Psoas muscle (tissue), 8 donors: ENCODE measurements around the gene TMEM121B. TPM values are rescaled to one million over a fixed set of nuclear protein-coding genes. Genes with fewer than 3 reads are reported as not detected.

Source experiments
- ATAC-seq, 4 donors: fragments of 200-7000 bp; cut with Tn5 transposase; one replicate each; pipeline ENCODE4 v1.9.1; 2020; ENCODE audit warnings: moderate library complexity in 3 of 4, mild to moderate bottlenecking in 2 of 4
- DNase-seq, 2 donors: peaks; one replicate each; pipeline ENCODE4 v3.0.0-alpha.2; 2020
- H3K27ac ChIP-seq: fragments of 200-600 bp; one replicate; pipeline ENCODE4 v1.8.0; 2022
- H3K27me3 ChIP-seq, 3 donors: fragments of 200-600 bp in 1 of 3; one replicate each; pipeline versions ENCODE4 v1.6.1 to v1.8.0; 2013 to 2022; ENCODE audit warnings: low read length in 2 of 3, mild to moderate bottlenecking in 2 of 3, moderate library complexity in 1 of 3; ENCODE audit not compliant: insufficient read depth in 3 of 3
- H3K36me3 ChIP-seq, 2 donors: fragments of 200-600 bp in 1 of 2; one replicate each; pipeline versions ENCODE4 v1.6.1 to v1.8.0; 2013 to 2022; ENCODE audit warnings: low read depth in 1 of 2, mild to moderate bottlenecking in 1 of 2, moderate library complexity in 1 of 2; ENCODE audit not compliant: insufficient read depth in 1 of 2
- H3K4me1 ChIP-seq: fragments of 200-600 bp; one replicate; pipeline ENCODE4 v1.8.0; 2022
- H3K4me3 ChIP-seq: fragments of 200-600 bp; one replicate; pipeline ENCODE4 v1.8.0; 2022; ENCODE audit warnings: mild to moderate bottlenecking
- H3K9me3 ChIP-seq: fragments of 200-600 bp; one replicate; pipeline ENCODE4 v1.8.0; 2022
- CTCF ChIP-seq: fragments of 200-600 bp; IDR thresholded peaks from one replicate; pipeline ENCODE4 v1.8.0; 2022; ENCODE audit warnings: antibody characterized with exemption
- WGBS, 3 donors: extraction: QIAGEN DNeasy Blood & Tissue Kit; methylation state at CpG; one replicate each; pipeline versions ENCODE4 v1.1.6 to v1.1.7; 2013; 5-methylcytosine and 5-hydroxymethylcytosine counted together
- intact Hi-C, 2 donors: fragments of 100-400 bp; cut with DNase I; formaldehyde crosslinking; loops; one replicate each; pipeline versions ENCODE4 v1.11.0 to v1.14.2; 2022
- polyA plus RNA-seq, 3 donors: library from polyadenylated mRNA; stranded (reverse); fragments of 200-250 nt; gene quantifications; one replicate each; pipeline ENCODE4 v1.2.3, GENCODE V29; 2013
- total RNA-seq, 4 donors: library from RNA; stranded (reverse); fragmentation: NEBNext Ultra II Directional in 2 of 4; extraction: Animal tissue kit (Norgen Biotek cat#: 25700) in 2 of 4; gene quantifications; one replicate each; pipeline versions ENCODE4 v1.2.1 to v1.2.4, GENCODE V29; 2021 to 2023
- donor health status: healthy with polysubstance abuse.
- donor health status: DM: no; HTN: no; CAD: no; lungs with moderate emphysema.
- donor health status: Bipolar disorder and iron deficiency.
- donor health status: healthy.
- donor health status: DM: yes; HTN: yes; CAD: no.
- donor health status: DM: no; HTN: no; CAD: no.
- donor health status: DM: no; HTN: no; CAD: no.
- donor health status: DM: yes; HTN: yes; CAD: no.

TMEM121B gene
- total and polyA plus RNA-seq, 7 donors: 0.03 to 0.80 (median 0.28) TPM

DNA sequence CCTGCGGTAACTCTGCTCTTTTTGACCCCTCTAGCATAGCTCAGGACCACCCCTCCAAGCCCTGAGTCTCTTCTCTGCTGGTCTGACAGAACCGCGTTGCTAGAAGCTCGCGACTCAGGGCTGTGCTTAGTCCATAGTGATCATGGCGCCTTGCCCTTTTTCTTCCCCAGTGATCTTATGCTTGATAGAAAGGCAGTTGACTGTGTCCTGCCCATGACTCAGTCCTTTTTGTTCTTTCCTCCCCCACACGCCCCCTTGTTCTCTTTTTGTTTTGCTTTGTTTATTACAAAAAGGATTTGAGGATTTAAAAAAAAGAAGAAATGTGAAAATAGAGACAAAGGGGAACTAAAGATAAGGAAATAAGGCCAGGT lies 18.9 kb downstream of the TMEM121B start:
- Histone ChIP-seq H3K4me1 (no peaks in the 10 kb centered on the region), H3K9me3 (no peaks in the 10 kb centered on the region), H3K27ac (no peak overlapping the region), H3K4me3 (no peak overlapping the region), H3K36me3 (peaks cover 0 to 51% of the 10 kb centered on the region in 2 donors), H3K27me3 (peaks cover 0 to 2% (median 0%) of the 10 kb centered on the region in 3 donors)
- ATAC-seq (no peak), DNase-seq (no peak)
- TF ChIP-seq CTCF: no peak
- 91 to 94% (median 91%) methylated on average over 7 of the region's 7 CpGs for WGBS, 3 donors
- intact Hi-C loops: no loop called here

DNA sequence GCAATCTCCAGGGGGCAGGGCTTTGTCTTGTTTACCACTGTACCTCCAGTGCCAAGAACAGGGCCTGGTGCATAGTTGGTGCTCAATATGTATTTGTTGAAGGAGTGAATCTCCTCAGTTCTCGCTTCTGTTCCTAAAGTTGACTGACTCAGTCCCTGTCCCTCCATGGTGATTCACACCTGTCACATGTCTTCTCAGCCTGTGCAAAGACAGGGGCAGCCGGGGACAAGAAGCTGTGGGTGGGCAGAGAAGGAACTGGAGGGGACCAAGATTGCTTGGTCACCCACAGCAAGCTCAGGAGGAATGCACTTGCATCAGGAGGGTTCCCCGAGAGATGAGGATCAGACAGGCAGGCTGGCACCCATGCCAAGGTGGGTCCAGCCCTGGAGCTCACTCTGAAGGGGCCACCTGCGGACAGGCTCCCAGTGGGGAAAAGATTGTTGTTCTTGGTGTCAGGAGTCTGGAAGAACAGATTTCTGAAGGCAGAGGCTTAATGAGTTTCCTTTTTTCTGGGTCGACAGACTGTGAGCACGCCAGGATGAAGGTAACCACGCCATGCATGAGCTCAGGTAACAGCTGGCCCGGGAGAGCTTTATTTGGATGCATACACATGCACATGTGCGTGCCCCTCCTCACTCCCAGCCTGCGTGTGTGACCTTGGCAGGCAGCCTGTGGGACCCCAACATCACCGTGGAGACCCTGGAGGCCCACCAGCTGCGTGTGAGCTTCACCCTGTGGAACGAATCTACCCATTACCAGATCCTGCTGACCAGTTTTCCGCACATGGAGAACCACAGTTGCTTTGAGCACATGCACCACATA lies 19.5 kb downstream of the TMEM121B start:
- WGBS, 3 donors: 79 to 81% (median 79%) methylated on average over 14 of the region's 14 CpGs
- DNase-seq: no peak
- Histone ChIP-seq H3K9me3 (no peaks in the 10 kb centered on the region), H3K27ac (no peak overlapping the region), H3K36me3 (peaks cover 0 to 51% of the 10 kb centered on the region in 2 donors), H3K4me3 (no peak overlapping the region), H3K4me1 (no peaks in the 10 kb centered on the region), H3K27me3 (peaks cover 0 to 2% (median 0%) of the 10 kb centered on the region in 3 donors)
- intact Hi-C loops: no loop called here
- no peak for TF ChIP-seq CTCF
- ATAC-seq: no peak

GRCh38 chr22:17100621-17101020 lies 20.5 kb downstream of the TMEM121B start:
- no peak for TF ChIP-seq CTCF
- no peaks in the 10 kb centered on the region for H3K9me3 ChIP-seq
- DNase-seq: no peak
- no peak overlapping the region for H3K27ac ChIP-seq
- H3K36me3 ChIP-seq: peaks cover 0 to 51% of the 10 kb centered on the region in 2 donors
- WGBS, 3 donors: 81 to 85% (median 82%) methylated on average over 6 of the region's 6 CpGs
- ATAC-seq: no peak
- H3K27me3 ChIP-seq: peaks cover 0 to 2% (median 0%) of the 10 kb centered on the region in 3 donors
- intact Hi-C loops: no loop called here
- H3K4me3 ChIP-seq: no peak overlapping the region
- no peaks in the 10 kb centered on the region for H3K4me1 ChIP-seq

DNA sequence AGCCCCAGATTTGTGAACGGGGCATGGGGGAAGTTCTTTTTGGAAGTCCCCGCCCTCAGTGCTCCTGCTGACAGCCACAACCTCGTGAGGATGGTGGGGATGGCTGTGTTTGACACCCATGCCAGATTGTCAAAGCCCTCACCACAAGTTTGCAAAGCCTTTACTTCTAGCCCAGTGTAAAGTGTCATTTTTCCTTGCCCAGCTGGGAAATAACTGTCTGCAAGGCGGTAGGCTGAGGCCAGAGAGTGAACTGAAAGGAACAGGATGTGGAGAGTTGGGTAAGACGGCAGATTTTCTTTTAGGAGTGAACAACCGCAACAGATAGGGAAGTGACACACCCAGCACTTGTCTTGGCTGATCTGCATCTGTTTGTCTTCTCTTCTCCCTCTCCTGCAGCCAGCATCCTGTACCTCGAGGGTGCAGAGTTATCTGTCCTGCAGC lies 22.8 kb downstream of the TMEM121B start:
- Histone ChIP-seq H3K4me3 (no peak overlapping the region), H3K36me3 (peaks cover 0 to 51% of the 10 kb centered on the region in 2 donors), H3K9me3 (no peaks in the 10 kb centered on the region), H3K27me3 (no peaks in the 10 kb centered on the region), H3K4me1 (no peaks in the 10 kb centered on the region), H3K27ac (no peak overlapping the region)
- WGBS, 3 donors: 68 to 78% (median 72%) methylated on average over 7 of the region's 7 CpGs
- no peak for TF ChIP-seq CTCF
- DNase-seq (no peak), ATAC-seq (peak in 3 of 4 donors; percentile 17 to 31 (median 30))
- intact Hi-C loops: no loop called here
